ENCODE results near the gene AMELX.

AMELX gene

DNA sequence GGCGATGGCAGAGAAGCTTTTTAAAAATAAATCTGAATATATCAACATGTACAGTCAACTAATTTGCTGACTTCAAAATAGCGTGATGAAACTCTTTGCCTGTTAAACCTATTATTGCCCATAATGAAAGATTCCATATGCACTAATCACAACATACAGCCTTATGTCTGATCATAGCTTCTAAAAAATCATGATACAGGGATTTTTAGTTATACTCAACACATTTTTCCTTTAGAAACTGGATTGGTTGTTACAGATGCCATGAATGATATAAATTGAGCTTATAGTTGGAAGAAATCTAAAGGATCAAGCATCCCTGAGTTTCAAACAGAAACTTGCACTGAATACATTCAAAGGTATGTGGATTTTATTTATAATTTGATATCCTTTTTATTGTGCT, at the start of gene AMELX:
AMELX (plus strand) TSS at position 301 of the 400 bp plus-strand sequence. CDS start 1,376 bp downstream, outside the sequence.
- Histone ChIP-seq H3K27ac (ENCODE audit: low read length) (no peak within 1 kb of the TSS), H3K4me3 (ENCODE audit: low read depth in 1 of 2, low read length in 2 of 2) (no peak within 1 kb of the TSS)

DNA sequence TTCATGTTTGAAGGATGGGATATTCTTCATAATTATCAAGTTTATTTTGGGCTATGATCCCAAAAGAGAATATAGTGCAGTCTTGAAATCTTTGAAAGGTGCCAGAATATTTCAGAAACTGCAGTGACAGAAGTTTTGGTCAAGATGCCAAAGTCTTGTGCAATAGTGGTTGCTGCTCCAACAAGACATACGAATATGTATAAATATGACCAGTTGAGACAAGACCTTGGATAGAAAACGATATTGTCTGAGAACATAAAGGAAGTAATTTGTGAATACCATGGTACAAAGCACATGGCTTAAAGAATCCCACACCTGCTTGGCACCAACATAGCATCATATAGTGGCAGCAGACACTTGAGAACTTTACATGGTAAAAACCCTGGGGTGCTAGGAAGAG, 48.6 kb upstream of the AMELX start:
- H3K27ac ChIP-seq (ENCODE audit: low read length): no peak overlapping the region
- H3K27me3 ChIP-seq (ENCODE audit: low read depth, low read length): no peaks in the 10 kb centered on the region
- H3K4me1 ChIP-seq (ENCODE audit: control insufficient read depth in 1 of 2, insufficient read depth in 2 of 2, low read length in 2 of 2): peaks cover 0 to 9% of the 10 kb centered on the region in 2 donors
- no peaks in the 10 kb centered on the region for H3K9me3 ChIP-seq (ENCODE audit: control insufficient read depth in 1 of 2, low read length in 2 of 2)
- no peaks in the 10 kb centered on the region for H3K36me3 ChIP-seq (ENCODE audit: control insufficient read depth in 1 of 2, insufficient read depth in 2 of 2, low read length in 2 of 2)
- no peak overlapping the region for H3K4me3 ChIP-seq (ENCODE audit: low read depth in 1 of 2, low read length in 2 of 2)

More for the DNA sequence above, at the start of gene AMELX:
- Histone ChIP-seq H3K9me3 (ENCODE audit: control insufficient read depth in 1 of 2, low read length in 2 of 2) (no peaks in the 10 kb centered on the region), H3K36me3 (ENCODE audit: control insufficient read depth in 1 of 2, insufficient read depth in 2 of 2, low read length in 2 of 2) (no peaks in the 10 kb centered on the region), H3K4me1 (ENCODE audit: control insufficient read depth in 1 of 2, insufficient read depth in 2 of 2, low read length in 2 of 2) (peaks cover 3 to 5% of the 10 kb centered on the region in 2 donors), H3K27me3 (ENCODE audit: low read depth, low read length) (no peaks in the 10 kb centered on the region)

DNA sequence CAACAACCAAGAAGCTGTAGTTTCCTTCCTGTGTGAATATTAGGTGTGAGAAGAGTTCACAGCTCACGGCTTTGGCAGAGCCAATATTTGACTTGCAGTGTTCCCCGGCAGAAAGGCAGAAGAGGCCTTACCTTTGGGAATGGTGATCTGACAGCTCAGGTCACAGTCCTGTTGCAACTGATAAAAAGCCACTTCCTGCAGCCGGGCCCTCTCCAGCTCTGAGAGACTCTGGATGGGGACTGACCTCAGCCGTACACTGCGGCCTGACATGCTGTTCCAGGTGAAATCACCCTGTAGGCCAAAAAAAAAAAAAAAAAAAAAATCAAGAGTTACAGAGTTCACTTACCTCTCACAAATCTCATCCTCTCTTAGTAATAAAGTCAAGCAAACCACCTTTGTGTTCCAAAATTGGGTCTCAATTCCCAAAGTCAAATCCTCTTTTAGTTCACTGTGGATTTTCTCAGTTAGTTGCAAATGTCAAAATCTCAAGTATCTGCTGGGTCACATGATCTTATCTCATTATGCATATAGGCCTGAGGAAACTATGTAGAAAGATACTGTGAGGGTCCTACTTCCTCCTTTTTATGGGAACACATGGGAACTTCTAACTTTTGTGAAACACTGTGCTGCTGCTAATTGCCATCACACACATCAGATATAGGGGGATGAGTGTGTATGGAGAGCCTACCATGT, 38.6 kb upstream of the AMELX start:
- Histone ChIP-seq H3K4me3 (ENCODE audit: low read depth in 1 of 2, low read length in 2 of 2) (no peak overlapping the region), H3K27ac (ENCODE audit: low read length) (no peak overlapping the region), H3K36me3 (ENCODE audit: control insufficient read depth in 1 of 2, insufficient read depth in 2 of 2, low read length in 2 of 2) (no peaks in the 10 kb centered on the region), H3K27me3 (ENCODE audit: low read depth, low read length) (no peaks in the 10 kb centered on the region), H3K9me3 (ENCODE audit: control insufficient read depth in 1 of 2, low read length in 2 of 2) (peaks cover 0 to 2% of the 10 kb centered on the region in 2 donors), H3K4me1 (ENCODE audit: control insufficient read depth in 1 of 2, insufficient read depth in 2 of 2, low read length in 2 of 2) (peaks cover 0 to 4% of the 10 kb centered on the region in 2 donors)

DNA sequence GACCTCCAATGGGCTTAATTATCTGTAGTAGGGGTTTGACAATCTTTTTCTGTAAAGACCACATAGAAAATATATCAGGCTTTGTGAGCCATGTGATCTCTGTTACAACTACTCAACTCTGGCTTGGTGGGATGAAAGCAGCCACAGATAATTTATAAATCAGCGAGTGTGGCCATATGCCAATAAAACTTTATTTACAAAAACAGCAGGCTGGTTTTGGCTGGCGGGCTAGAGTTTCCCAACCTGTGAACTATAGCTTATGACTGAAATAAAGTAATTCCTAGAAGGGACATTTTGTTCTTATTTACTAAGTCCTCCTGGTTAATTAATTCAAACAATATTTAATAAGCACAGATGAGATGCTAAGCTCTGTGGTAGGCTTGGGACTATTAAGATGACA, 35.9 kb upstream of the AMELX start:
- no peaks in the 10 kb centered on the region for H3K27me3 ChIP-seq (ENCODE audit: low read depth, low read length)
- no peak overlapping the region for H3K27ac ChIP-seq (ENCODE audit: low read length)
- H3K4me1 ChIP-seq (ENCODE audit: control insufficient read depth in 1 of 2, insufficient read depth in 2 of 2, low read length in 2 of 2): peaks cover 0 to 4% of the 10 kb centered on the region in 2 donors
- no peak overlapping the region for H3K4me3 ChIP-seq (ENCODE audit: low read depth in 1 of 2, low read length in 2 of 2)
- no peaks in the 10 kb centered on the region for H3K9me3 ChIP-seq (ENCODE audit: control insufficient read depth in 1 of 2, low read length in 2 of 2)
- H3K36me3 ChIP-seq (ENCODE audit: control insufficient read depth in 1 of 2, insufficient read depth in 2 of 2, low read length in 2 of 2): no peaks in the 10 kb centered on the region

DNA sequence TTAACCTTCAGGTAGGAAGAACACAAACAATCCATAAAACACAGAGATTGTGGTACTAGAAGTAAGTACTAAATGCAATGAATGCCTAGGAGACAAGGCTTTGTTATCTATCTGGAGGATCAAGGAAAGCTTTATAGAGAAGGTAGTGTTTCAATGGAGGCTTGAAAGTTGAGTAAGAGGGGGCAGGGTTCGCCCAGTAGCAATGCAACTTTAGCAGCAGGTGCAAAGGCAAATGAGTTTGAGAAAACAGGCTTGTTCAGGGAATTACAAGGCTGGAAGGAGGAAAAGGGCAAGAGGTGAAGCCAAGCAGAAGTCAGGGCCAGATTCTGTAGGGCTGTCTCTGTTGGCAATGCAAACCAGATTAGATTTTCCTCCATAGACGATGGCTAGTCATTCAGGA, 35.5 kb upstream of the AMELX start:
- Histone ChIP-seq H3K27ac (ENCODE audit: low read length) (no peak overlapping the region), H3K36me3 (ENCODE audit: control insufficient read depth in 1 of 2, insufficient read depth in 2 of 2, low read length in 2 of 2) (no peaks in the 10 kb centered on the region)

DNA sequence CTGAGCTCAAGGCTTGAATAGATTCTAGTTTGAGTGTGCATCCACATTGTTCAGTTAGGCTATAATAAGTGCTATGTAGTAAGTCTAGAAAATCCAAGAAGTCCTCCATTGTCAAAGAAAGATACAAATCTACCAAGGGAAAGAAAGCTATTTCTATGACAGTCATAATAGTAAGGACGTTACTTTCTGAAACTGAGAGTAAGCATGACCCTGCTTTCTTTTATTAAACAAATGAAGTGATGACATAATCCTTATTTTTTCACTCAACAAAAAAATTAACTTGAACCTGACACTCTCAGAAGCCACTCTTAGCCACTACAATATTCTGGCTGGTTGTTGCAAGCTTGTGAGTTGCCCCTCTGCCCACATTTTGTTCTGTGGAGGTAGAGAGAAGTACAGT, 33.8 kb upstream of the AMELX start:
- Histone ChIP-seq H3K9me3 (ENCODE audit: control insufficient read depth in 1 of 2, low read length in 2 of 2) (no peaks in the 10 kb centered on the region), H3K36me3 (ENCODE audit: control insufficient read depth in 1 of 2, insufficient read depth in 2 of 2, low read length in 2 of 2) (no peaks in the 10 kb centered on the region), H3K4me1 (ENCODE audit: control insufficient read depth in 1 of 2, insufficient read depth in 2 of 2, low read length in 2 of 2) (peaks cover 0 to 4% of the 10 kb centered on the region in 2 donors), H3K27ac (ENCODE audit: low read length) (no peak overlapping the region), H3K27me3 (ENCODE audit: low read depth, low read length) (no peaks in the 10 kb centered on the region), H3K4me3 (ENCODE audit: low read depth in 1 of 2, low read length in 2 of 2) (no peak overlapping the region)

More for the DNA sequence above, 35.5 kb upstream of the AMELX start:
- H3K27me3 ChIP-seq (ENCODE audit: low read depth, low read length): no peaks in the 10 kb centered on the region
- H3K4me1 ChIP-seq (ENCODE audit: control insufficient read depth in 1 of 2, insufficient read depth in 2 of 2, low read length in 2 of 2): peaks cover 0 to 4% of the 10 kb centered on the region in 2 donors
- no peaks in the 10 kb centered on the region for H3K9me3 ChIP-seq (ENCODE audit: control insufficient read depth in 1 of 2, low read length in 2 of 2)
- no peak overlapping the region for H3K4me3 ChIP-seq (ENCODE audit: low read depth in 1 of 2, low read length in 2 of 2)

DNA sequence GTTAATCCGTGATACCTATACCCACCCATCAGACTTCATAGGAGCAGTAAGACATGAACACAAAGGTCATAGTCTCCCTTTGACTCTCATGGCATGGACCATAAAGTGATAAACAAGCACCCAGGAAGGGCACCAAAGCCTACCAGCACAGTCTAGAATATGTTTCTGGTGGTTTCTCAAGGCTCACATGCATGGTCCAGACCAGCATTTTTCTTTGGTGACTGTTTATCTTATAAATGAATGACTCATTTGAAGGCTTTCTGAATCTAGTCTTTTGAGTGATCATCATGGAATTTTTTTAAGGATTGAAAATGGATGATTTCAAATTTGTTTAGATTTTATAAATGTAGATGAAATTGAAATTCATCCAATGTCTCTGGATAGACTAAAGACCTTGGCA, 32.0 kb upstream of the AMELX start:
- Histone ChIP-seq H3K4me3 (ENCODE audit: low read depth in 1 of 2, low read length in 2 of 2) (no peak overlapping the region), H3K27ac (ENCODE audit: low read length) (no peak overlapping the region), H3K27me3 (ENCODE audit: low read depth, low read length) (no peaks in the 10 kb centered on the region), H3K36me3 (ENCODE audit: control insufficient read depth in 1 of 2, insufficient read depth in 2 of 2, low read length in 2 of 2) (no peaks in the 10 kb centered on the region), H3K4me1 (ENCODE audit: control insufficient read depth in 1 of 2, insufficient read depth in 2 of 2, low read length in 2 of 2) (peaks cover 0 to 4% of the 10 kb centered on the region in 2 donors), H3K9me3 (ENCODE audit: control insufficient read depth in 1 of 2, low read length in 2 of 2) (no peaks in the 10 kb centered on the region)

DNA sequence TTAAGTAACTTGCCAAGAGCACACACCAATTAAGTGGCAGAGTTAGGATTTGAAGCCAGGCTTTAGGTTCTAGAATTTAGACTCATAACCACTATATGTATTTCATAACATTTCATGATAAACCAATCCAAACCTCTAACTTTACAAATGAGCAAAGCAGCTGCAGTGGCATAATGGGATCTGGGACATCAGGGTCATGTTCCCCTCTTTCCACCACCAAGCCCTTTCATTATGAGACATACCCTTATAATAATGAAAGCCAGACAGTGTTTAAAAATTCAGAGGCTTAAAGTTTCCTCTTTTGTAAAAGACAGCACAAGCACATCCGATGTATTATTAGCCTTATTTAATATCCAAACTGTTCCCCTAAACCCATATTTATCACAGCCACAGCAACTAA, 28.3 kb upstream of the AMELX start:
- H3K27ac ChIP-seq (ENCODE audit: low read length): no peak overlapping the region

DNA sequence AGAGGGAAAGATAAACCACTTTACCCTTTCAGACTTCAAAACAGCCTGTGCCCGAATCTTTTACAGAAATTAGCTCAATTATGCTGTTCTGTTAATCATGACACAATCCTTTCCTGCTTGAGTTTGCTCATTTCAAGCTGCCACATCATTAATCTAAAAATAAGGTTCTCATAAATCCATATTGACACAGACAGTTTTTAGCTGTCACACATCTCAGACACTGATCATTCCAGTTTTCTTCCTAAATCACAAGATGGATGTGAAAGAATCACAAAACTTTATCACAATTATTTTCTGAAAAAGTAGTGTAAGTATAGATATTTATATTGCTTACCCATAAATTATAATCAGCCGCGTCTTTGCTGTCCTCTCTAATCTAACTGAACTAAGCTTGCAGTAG, 27.9 kb upstream of the AMELX start:
- Histone ChIP-seq H3K4me1 (ENCODE audit: control insufficient read depth in 1 of 2, insufficient read depth in 2 of 2, low read length in 2 of 2) (peaks cover 0 to 1% of the 10 kb centered on the region in 2 donors), H3K36me3 (ENCODE audit: control insufficient read depth in 1 of 2, insufficient read depth in 2 of 2, low read length in 2 of 2) (no peaks in the 10 kb centered on the region), H3K4me3 (ENCODE audit: low read depth in 1 of 2, low read length in 2 of 2) (no peak overlapping the region), H3K27me3 (ENCODE audit: low read depth, low read length) (no peaks in the 10 kb centered on the region), H3K9me3 (ENCODE audit: control insufficient read depth in 1 of 2, low read length in 2 of 2) (no peaks in the 10 kb centered on the region), H3K27ac (ENCODE audit: low read length) (peak overlapping the region; percentile 39)

More for the DNA sequence above, 28.3 kb upstream of the AMELX start:
- Histone ChIP-seq H3K4me1 (ENCODE audit: control insufficient read depth in 1 of 2, insufficient read depth in 2 of 2, low read length in 2 of 2) (no peaks in the 10 kb centered on the region), H3K27me3 (ENCODE audit: low read depth, low read length) (no peaks in the 10 kb centered on the region), H3K4me3 (ENCODE audit: low read depth in 1 of 2, low read length in 2 of 2) (no peak overlapping the region), H3K9me3 (ENCODE audit: control insufficient read depth in 1 of 2, low read length in 2 of 2) (no peaks in the 10 kb centered on the region), H3K36me3 (ENCODE audit: control insufficient read depth in 1 of 2, insufficient read depth in 2 of 2, low read length in 2 of 2) (no peaks in the 10 kb centered on the region)

DNA sequence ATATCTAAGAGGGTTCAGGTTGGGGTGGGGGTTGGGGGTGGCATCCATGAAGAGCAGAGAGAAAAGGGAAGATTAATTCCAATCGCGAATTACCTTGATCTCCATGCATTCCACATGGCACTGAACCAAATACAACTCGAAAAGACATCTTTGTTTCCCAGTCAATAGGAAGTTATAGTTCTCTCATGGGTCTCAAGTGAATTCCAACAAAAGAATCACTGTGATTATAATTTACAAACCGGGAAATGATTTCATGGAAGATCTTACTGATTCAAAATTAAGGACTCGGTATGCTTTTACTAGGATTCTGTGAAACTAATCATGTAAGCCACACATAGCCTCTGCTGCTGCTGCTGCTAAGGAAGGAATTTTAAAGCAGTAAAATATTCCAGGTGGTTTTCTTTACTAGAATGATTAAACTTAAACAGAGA, 26.6 kb upstream of the AMELX start:
- Histone ChIP-seq H3K4me1 (ENCODE audit: control insufficient read depth in 1 of 2, insufficient read depth in 2 of 2, low read length in 2 of 2) (peaks cover 0 to 2% of the 10 kb centered on the region in 2 donors), H3K9me3 (ENCODE audit: control insufficient read depth in 1 of 2, low read length in 2 of 2) (no peaks in the 10 kb centered on the region), H3K4me3 (ENCODE audit: low read depth in 1 of 2, low read length in 2 of 2) (no peak overlapping the region), H3K27me3 (ENCODE audit: low read depth, low read length) (no peaks in the 10 kb centered on the region), H3K36me3 (ENCODE audit: control insufficient read depth in 1 of 2, insufficient read depth in 2 of 2, low read length in 2 of 2) (no peaks in the 10 kb centered on the region), H3K27ac (ENCODE audit: low read length) (peak overlapping the region; percentile 39)

DNA sequence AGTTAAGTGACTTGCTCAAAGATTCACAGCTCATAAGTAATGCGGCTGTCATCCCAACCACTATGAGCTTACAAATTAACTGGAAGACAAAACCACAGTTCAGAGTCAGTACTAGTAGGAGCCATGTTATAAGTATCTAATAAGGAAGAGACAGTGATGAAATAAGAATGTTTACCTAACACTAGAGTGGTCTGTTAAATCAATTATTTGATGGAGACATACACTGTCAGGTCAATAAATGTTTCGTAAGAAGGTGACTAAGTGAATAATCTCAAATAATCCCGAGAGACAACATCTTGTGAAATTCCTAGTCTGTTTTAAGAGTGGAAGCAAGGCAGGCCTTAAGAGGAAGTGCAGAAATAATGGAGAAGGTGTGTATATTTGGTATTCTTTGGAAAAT, 25.8 kb upstream of the AMELX start:
- no peaks in the 10 kb centered on the region for H3K36me3 ChIP-seq (ENCODE audit: control insufficient read depth in 1 of 2, insufficient read depth in 2 of 2, low read length in 2 of 2)
- no peaks in the 10 kb centered on the region for H3K27me3 ChIP-seq (ENCODE audit: low read depth, low read length)
- H3K4me3 ChIP-seq (ENCODE audit: low read depth in 1 of 2, low read length in 2 of 2): no peak overlapping the region
- H3K27ac ChIP-seq (ENCODE audit: low read length): no peak overlapping the region
- no peaks in the 10 kb centered on the region for H3K9me3 ChIP-seq (ENCODE audit: control insufficient read depth in 1 of 2, low read length in 2 of 2)
- H3K4me1 ChIP-seq (ENCODE audit: control insufficient read depth in 1 of 2, insufficient read depth in 2 of 2, low read length in 2 of 2): peaks cover 0 to 2% of the 10 kb centered on the region in 2 donors

DNA sequence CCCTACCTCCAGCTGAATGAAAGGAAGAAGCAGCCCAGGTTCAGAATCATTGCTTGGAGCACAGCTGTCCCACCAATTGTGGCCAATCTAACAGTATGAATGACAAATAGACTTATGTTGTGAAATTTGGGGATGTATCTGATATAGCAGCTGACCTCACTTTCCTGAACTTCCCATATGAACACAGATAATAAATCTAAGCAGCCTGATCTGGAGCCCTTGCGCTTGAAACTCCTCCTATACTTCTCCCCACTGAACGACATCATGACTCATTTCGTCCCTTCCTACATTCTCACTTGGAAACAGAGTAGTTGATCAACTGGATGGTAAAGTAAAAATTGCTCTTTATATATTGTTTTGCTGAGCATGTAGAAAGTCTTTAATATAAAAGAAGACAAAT, 24.2 kb upstream of the AMELX start:
- H3K36me3 ChIP-seq (ENCODE audit: control insufficient read depth in 1 of 2, insufficient read depth in 2 of 2, low read length in 2 of 2): no peaks in the 10 kb centered on the region
- no peaks in the 10 kb centered on the region for H3K9me3 ChIP-seq (ENCODE audit: control insufficient read depth in 1 of 2, low read length in 2 of 2)
- no peaks in the 10 kb centered on the region for H3K27me3 ChIP-seq (ENCODE audit: low read depth, low read length)
- H3K4me3 ChIP-seq (ENCODE audit: low read depth in 1 of 2, low read length in 2 of 2): no peak overlapping the region
- H3K27ac ChIP-seq (ENCODE audit: low read length): no peak overlapping the region
- peaks cover 0 to 2% of the 10 kb centered on the region in 2 donors for H3K4me1 ChIP-seq (ENCODE audit: control insufficient read depth in 1 of 2, insufficient read depth in 2 of 2, low read length in 2 of 2)
